ENCODE results near the gene STK35. TPM values are rescaled to one million over a fixed set of nuclear protein-coding genes. Genes with fewer than 3 reads are reported as not detected.
A peak's percentile ranks its signal among the peaks of the same experiment; 100 is the strongest.
"Not testable (repeated sequence)": the region's sequence is repeated elsewhere in the genome, so short reads cannot be mapped to it uniquely, and the experiment has no call there.

The STK35 gene
- total RNA-seq, 1 donor from 2014 or later, result 31.0 TPM

DNA sequence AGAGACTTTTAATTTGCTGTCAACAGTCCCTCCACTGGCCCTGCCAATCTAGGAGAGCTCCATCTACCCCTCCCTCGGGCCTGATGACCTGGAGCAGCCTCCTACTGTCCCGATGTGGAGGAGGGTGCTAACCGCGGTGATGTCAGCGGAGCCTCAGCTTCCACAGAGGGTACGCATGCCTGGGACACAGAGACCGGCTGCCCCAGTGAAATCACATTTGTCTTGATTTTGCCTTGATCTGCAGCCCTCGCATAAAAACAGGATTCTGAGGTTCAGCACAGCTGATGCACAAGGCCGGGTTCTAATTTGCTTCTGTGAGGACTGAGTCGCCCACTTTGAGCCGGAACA, 77.6 kb downstream of the STK35 start:
- H3K27ac Mint-ChIP-seq, result peak overlapping the region; percentile 39
- TF ChIP-seq, protein P1, sequence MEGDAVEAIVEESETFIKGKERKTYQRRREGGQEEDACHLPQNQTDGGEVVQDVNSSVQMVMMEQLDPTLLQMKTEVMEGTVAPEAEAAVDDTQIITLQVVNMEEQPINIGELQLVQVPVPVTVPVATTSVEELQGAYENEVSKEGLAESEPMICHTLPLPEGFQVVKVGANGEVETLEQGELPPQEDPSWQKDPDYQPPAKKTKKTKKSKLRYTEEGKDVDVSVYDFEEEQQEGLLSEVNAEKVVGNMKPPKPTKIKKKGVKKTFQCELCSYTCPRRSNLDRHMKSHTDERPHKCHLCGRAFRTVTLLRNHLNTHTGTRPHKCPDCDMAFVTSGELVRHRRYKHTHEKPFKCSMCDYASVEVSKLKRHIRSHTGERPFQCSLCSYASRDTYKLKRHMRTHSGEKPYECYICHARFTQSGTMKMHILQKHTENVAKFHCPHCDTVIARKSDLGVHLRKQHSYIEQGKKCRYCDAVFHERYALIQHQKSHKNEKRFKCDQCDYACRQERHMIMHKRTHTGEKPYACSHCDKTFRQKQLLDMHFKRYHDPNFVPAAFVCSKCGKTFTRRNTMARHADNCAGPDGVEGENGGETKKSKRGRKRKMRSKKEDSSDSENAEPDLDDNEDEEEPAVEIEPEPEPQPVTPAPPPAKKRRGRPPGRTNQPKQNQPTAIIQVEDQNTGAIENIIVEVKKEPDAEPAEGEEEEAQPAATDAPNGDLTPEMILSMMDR (IDR thresholded peaks at IDR 0.05; ENCODE audit: unreplicated experiment), result no peak
- H3K4me3 Mint-ChIP-seq, result no peak overlapping the region
- no peaks in the 10 kb centered on the region for H3K9me3 Mint-ChIP-seq
- peaks cover 17% of the 10 kb centered on the region for H3K4me1 Mint-ChIP-seq
- peaks cover 11% of the 10 kb centered on the region for H3K27me3 Mint-ChIP-seq (ENCODE audit: low read depth)
- H3K36me3 Mint-ChIP-seq, result no peaks in the 10 kb centered on the region
- peak in 1 of 2 experiments; percentile 37 for DNase-seq (ENCODE audit: low spot score in 2 of 2, unreplicated experiment in 2 of 2)

DNA sequence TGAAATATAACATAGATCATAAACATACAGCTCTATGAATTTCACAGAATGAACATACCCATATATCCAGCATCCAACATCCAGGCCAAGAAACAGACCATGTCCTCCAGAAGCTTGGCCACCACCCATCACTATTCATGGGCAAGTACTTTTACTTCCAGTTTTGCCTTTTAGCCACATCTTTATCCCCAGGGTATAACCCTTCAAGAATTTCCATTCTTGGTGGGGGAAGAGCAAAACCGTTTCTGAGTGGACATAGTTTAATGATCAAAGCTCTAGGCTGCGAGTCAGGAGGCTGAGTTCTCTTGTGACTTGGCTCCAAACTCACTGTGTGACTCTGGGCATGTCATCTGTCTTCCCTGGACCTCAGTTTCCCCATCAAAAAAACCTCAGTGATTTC, 78.3 kb downstream of the STK35 start:
- peaks cover 17% of the 10 kb centered on the region for H3K4me1 Mint-ChIP-seq
- TF ChIP-seq, protein P1 (IDR thresholded peaks at IDR 0.05; ENCODE audit: unreplicated experiment), result no peak
- H3K9me3 Mint-ChIP-seq, result no peaks in the 10 kb centered on the region
- no peak overlapping the region for H3K27ac Mint-ChIP-seq
- no peak for DNase-seq (ENCODE audit: low spot score in 2 of 2, unreplicated experiment in 2 of 2)
- H3K36me3 Mint-ChIP-seq, result no peaks in the 10 kb centered on the region
- H3K4me3 Mint-ChIP-seq, result no peak overlapping the region
- H3K27me3 Mint-ChIP-seq (ENCODE audit: low read depth), result peaks cover 7% of the 10 kb centered on the region

DNA sequence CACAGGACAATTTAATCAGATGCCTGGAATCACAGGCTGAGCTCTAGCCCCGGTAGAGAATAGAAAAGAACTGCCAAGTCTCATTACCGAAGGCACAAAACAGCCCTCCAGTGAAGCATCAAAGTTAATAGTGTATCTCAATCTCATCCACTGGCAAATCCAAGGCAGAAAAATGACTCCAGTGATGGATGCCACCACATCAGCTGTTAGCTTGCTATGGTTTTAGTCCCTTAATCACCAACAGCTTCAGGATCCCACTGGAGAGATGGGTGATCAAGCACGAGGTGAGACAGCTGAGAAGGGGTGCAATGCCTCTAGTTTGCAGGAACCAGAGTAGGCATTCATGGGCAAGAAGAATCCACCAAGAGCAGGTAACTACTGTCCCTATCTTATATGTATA, 81.8 kb downstream of the STK35 start:
- no peak overlapping the region for H3K4me3 Mint-ChIP-seq

DNA sequence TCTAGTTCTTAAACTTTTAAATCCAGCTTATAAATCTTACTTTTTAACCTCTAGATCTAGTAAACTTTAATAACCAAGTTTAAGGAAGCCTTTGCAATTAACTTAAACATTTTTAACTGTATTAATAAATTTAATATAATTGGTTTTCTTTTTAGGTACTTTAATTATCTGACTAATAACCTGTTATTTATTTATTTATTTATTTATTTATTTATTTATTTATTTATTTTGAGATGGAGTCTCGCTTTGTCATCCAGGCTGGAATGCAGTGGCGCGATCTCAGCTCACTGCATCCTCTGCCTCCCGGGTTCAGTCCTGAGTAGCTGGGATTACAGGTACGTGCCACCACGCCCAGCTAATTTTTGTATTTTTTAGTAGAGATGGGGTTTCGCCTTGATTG, 83.3 kb downstream of the STK35 start:
- Mint-ChIP-seq H3K9me3 (peaks cover 19% of the 10 kb centered on the region), H3K27me3 (ENCODE audit: low read depth) (peaks cover 13% of the 10 kb centered on the region)
- not testable (repeated sequence) for H3K4me3 Mint-ChIP-seq; H3K4me1 Mint-ChIP-seq; H3K36me3 Mint-ChIP-seq; H3K27ac Mint-ChIP-seq; DNase-seq (ENCODE audit: low spot score in 2 of 2, unreplicated experiment in 2 of 2)

More for the DNA sequence above, 81.8 kb downstream of the STK35 start:
- TF ChIP-seq, protein P1 (IDR thresholded peaks at IDR 0.05; ENCODE audit: unreplicated experiment), result no peak
- Mint-ChIP-seq H3K27ac (no peak overlapping the region), H3K36me3 (no peaks in the 10 kb centered on the region), H3K27me3 (ENCODE audit: low read depth) (peaks cover 10% of the 10 kb centered on the region), H3K4me1 (peaks cover 13% of the 10 kb centered on the region), H3K9me3 (peaks cover 19% of the 10 kb centered on the region)
- DNase-seq (ENCODE audit: low spot score in 2 of 2, unreplicated experiment in 2 of 2), result no peak

DNA sequence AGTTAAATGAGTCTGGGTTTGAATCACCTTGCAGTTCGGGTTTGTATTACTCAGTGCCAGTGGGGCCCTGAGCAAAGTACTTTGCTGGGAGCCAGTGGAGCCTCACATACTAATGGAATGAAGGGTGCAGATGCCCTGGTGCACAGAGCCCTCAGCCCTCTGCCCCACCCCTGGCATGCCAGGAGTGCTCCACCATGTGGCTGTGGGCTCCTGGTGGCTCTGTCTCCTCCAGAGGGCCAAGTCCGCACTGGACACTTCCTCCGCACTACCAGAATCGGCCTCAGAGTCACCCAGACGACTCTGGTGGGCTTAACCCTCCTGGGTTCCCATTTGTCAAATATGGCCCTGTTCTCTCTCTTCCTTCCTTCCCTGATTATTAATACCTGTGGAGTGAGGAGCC, 94.0 kb downstream of the STK35 start:
- TF ChIP-seq, protein P1 (IDR thresholded peaks at IDR 0.05; ENCODE audit: unreplicated experiment), result no peak
- Mint-ChIP-seq H3K9me3 (no peaks in the 10 kb centered on the region), H3K4me3 (no peak overlapping the region), H3K27me3 (ENCODE audit: low read depth) (peaks cover 30% of the 10 kb centered on the region), H3K36me3 (no peaks in the 10 kb centered on the region), H3K4me1 (no peaks in the 10 kb centered on the region), H3K27ac (no peak overlapping the region)
- DNase-seq (ENCODE audit: low spot score in 2 of 2, unreplicated experiment in 2 of 2), result peak in 1 of 2 experiments; percentile 14

DNA sequence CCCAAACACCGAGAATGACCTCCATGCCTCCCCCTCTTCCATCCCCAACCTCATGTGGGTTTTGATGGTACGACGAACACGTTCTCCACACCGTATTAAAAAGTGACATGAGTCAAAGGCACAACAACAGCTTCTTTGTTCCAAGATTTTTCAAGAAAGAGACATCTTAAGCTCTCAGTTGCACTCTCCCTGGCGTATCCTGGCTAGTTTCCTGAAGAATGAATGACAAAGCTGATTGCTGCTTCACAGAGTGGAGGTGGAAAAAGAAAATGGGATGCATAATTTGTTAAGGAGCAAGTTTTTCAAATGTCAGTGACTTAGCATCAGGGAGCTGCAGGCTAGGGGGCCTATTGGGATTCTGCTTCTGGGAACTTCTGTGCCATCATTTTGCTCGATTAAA, 95.5 kb downstream of the STK35 start:
- H3K4me1 Mint-ChIP-seq, result peaks cover 4% of the 10 kb centered on the region
- H3K27me3 Mint-ChIP-seq (ENCODE audit: low read depth), result peaks cover 30% of the 10 kb centered on the region
- H3K4me3 Mint-ChIP-seq, result no peak overlapping the region

More for the DNA sequence above, 95.5 kb downstream of the STK35 start:
- no peaks in the 10 kb centered on the region for H3K36me3 Mint-ChIP-seq
- TF ChIP-seq, protein P1 (IDR thresholded peaks at IDR 0.05; ENCODE audit: unreplicated experiment), result no peak
- no peaks in the 10 kb centered on the region for H3K9me3 Mint-ChIP-seq
- peak in 1 of 2 experiments; percentile 5 for DNase-seq (ENCODE audit: low spot score in 2 of 2, unreplicated experiment in 2 of 2)
- H3K27ac Mint-ChIP-seq, result no peak overlapping the region

Other genes with a start within 250 kb of the STK35 start
- 6.1 to 6.8 TPM (median 6.4 TPM) in 3 replicates for gene SIRPA, start 206.4 kb upstream of the STK35 start, total RNA-seq
- gene PDYN, start 107.8 kb upstream of the STK35 start, total RNA-seq, result not detected in 3 replicates
- 0.11 to 0.24 TPM (median 0.13 TPM) in 3 replicates for gene TGM3, start 194.2 kb downstream of the STK35 start, total RNA-seq

All from mesothelial cell of epicardium (in vitro differentiated cells).